Endothelial cell of umbilical vein (primary cell): ENCODE data around the gene RIN2.

ENCODE experiments used
- CTCF ChIP-seq, 2 donors: IDR thresholded peaks; 1 replicate in 1 of 2; 2 replicates in 1 of 2; pipeline ENCODE4 v1.5.1; 2011; ENCODE audit warnings: low read length in 2 of 2, mild to moderate bottlenecking in 2 of 2, moderate library complexity in 2 of 2, control low read depth in 1 of 2, inconsistent platforms in 1 of 2, low read depth in 1 of 2; ENCODE audit not compliant: insufficient read depth in 1 of 2; ENCODE audit errors: extremely low read depth in 1 of 2
- EZH2 ChIP-seq: IDR thresholded peaks from 2 replicates; pipeline ENCODE4 v1.6.1; 2012; ENCODE audit warnings: borderline replicate concordance, low read depth, mild to moderate bottlenecking, moderate library complexity, low read length, inconsistent platforms; ENCODE audit not compliant: severe bottlenecking
- FOS ChIP-seq: IDR thresholded peaks from 2 replicates; pipeline ENCODE4 v1.6.1; 2011; ENCODE audit warnings: mild to moderate bottlenecking, low read length, moderate library complexity, borderline replicate concordance; ENCODE audit not compliant: insufficient read depth
- GATA2 ChIP-seq: IDR thresholded peaks from 2 replicates; pipeline ENCODE4 v1.7.0; 2011; ENCODE audit warnings: low read depth, mild to moderate bottlenecking, moderate library complexity, mixed read lengths, low read length; ENCODE audit not compliant: insufficient read length, insufficient read depth
- JUN ChIP-seq: IDR thresholded peaks from 2 replicates; pipeline ENCODE4 v1.6.1; 2011; ENCODE audit warnings: borderline replicate concordance, low read depth; ENCODE audit not compliant: insufficient read length, insufficient read depth
- MAX ChIP-seq: IDR thresholded peaks from 2 replicates; pipeline ENCODE4 v1.6.1; 2011; ENCODE audit not compliant: insufficient read depth, insufficient read length
- MYC ChIP-seq: IDR thresholded peaks from one replicate; pipeline ENCODE4 v1.6.1; 2011; ENCODE audit warnings: mild to moderate bottlenecking, low read depth, low read length
- POLR2A ChIP-seq: IDR thresholded peaks from 2 replicates; pipeline ENCODE4 v1.6.1; 2012; ENCODE audit warnings: low read depth, mild to moderate bottlenecking, control low read depth, low read length
- POLR2AphosphoS5 ChIP-seq: IDR thresholded peaks from 2 replicates; pipeline ENCODE4 v1.6.1; 2012; ENCODE audit warnings: low read depth, mild to moderate bottlenecking, control low read depth, low read length, moderate library complexity; ENCODE audit not compliant: insufficient read depth

GRCh38 chr20:19738951-19739350 is 19.1 kb upstream of the RIN2 start:
- TF ChIP-seq MAX (no peak), CTCF (IDR thresholded peaks at IDR 0.05; ENCODE audit: extremely low read depth in 1 of 2, insufficient read depth in 1 of 2, low read depth in 1 of 2, low read length in 2 of 2) (no peak), EZH2 (no peak), POLR2A (no peak), JUN (no peak), POLR2AphosphoS5 (no peak), GATA2 (no peak), MYC (no peak), FOS (no peak)
